HCT116 (cell line): ENCODE data around the gene GPN2. TPM values are rescaled to one million over a fixed set of nuclear protein-coding genes. Genes with fewer than 3 reads are reported as not detected.

Experiments
- ATAC-seq: fragments of 200-7000 bp; cut with Tn5 transposase; 2 replicates; pipeline ENCODE4 v1.9.1; 2020; ENCODE audit warnings: mild to moderate bottlenecking, moderate library complexity
- BruUV-seq: library from RNA; stranded (reverse); fragments of 400-500 nt; replicated peaks from 2 replicates; lab custom pipeline; 2021; lab: Mats Ljungman, UMichigan
- CTCF ChIA-PET: fragments of 300-600 bp; sonication (Branson Sonifier 250); formaldehyde crosslinking; loops from one replicate; lab custom pipeline; 2021; ENCODE audit warnings: antibody characterized with exemption; lab: Charles Lee
- POLR2A ChIA-PET: fragments of 300-600, 350-600 bp; sonication (Branson Sonifier 250); formaldehyde crosslinking; loops from one replicate; lab custom pipeline; 2021; ENCODE audit warnings: antibody characterized with exemption; lab: Charles Lee
- RAD21 ChIA-PET, 2 experiments: fragments of 300-600 bp; sonication (Branson Sonifier 250); formaldehyde crosslinking; loops; one replicate each; lab custom pipeline; 2023; ENCODE audit warnings: low total read pairs in 2 of 2; ENCODE audit not compliant: uncharacterized antibody in 2 of 2, unreplicated experiment in 2 of 2, low non-redundant PET in 1 of 2; lab: Charles Lee
- DNase-seq: peaks from one replicate; pipeline ENCODE4 v3.0.0-alpha.2; 2010; ENCODE audit warnings: low read depth, low spot score
- H2AFZ ChIP-seq: fragments of 200-600 bp; shearing (Covaris generic), sonication (generic); 2 replicates; pipeline ENCODE4 v1.6.1; 2017; ENCODE audit warnings: low read depth, mixed run types, mixed read lengths, antibody characterized with exemption, low read length; ENCODE audit not compliant: poor library complexity, severe bottlenecking
- H3K27ac ChIP-seq: 2 replicates; pipeline ENCODE4 v1.5.1; 2012; ENCODE audit warnings: low read depth, low read length
- H3K27me3 ChIP-seq: fragments of 200-600 bp; sonication (generic); 2 replicates; pipeline ENCODE4 v1.6.1; 2016; ENCODE audit warnings: mixed run types, low read length, mixed read lengths; ENCODE audit not compliant: insufficient read depth
- H3K36me3 ChIP-seq, 2 experiments: fragments of 200-500 bp in 1 of 2; fragments of 200-600 bp in 1 of 2; sonication (Bioruptor generic) in 1 of 2; sonication (generic) in 1 of 2; 2 replicates each; pipeline versions ENCODE4 v1.5.1 to v1.6.1; 2014 to 2016; ENCODE audit warnings: low read length in 2 of 2, inconsistent platforms in 1 of 2, mixed read lengths in 1 of 2, mixed run types in 1 of 2; ENCODE audit not compliant: insufficient read depth in 2 of 2, control insufficient read depth in 1 of 2
- H3K4me1 ChIP-seq, 2 experiments: fragments of 200-600 bp in 1 of 2; sonication (generic) in 1 of 2; 2 replicates each; pipeline versions ENCODE4 v1.5.1 to v1.6.1; 2012 to 2017; ENCODE audit warnings: low read length in 2 of 2, inconsistent platforms in 1 of 2, mild to moderate bottlenecking in 1 of 2, mixed read lengths in 1 of 2, mixed run types in 1 of 2, moderate library complexity in 1 of 2; ENCODE audit not compliant: insufficient read depth in 2 of 2, control insufficient read depth in 1 of 2
- H3K4me2 ChIP-seq: fragments of 200-600 bp; sonication (generic); 2 replicates; pipeline ENCODE4 v1.6.1; 2017; ENCODE audit warnings: mixed run types, low read length, mixed read lengths
- H3K4me3 ChIP-seq, 2 experiments: fragments of 200-600 bp in 1 of 2; sonication (generic) in 1 of 2; replicated peaks in 1 of 2; 2 replicates each; pipeline ENCODE4 v1.5.1; 2011 to 2016; ENCODE audit warnings: low read length in 2 of 2, control low read depth in 1 of 2, low read depth in 1 of 2, mild to moderate bottlenecking in 1 of 2, mixed read lengths in 1 of 2, mixed run types in 1 of 2
- H3K79me2 ChIP-seq: fragments of 200-600 bp; sonication (generic); 2 replicates; pipeline ENCODE4 v1.6.1; 2017; ENCODE audit warnings: mild to moderate bottlenecking, mixed run types, low read length, moderate library complexity, mixed read lengths; ENCODE audit not compliant: insufficient read depth
- H3K9ac ChIP-seq: fragments of 200-600 bp; sonication (generic); 2 replicates; pipeline ENCODE4 v1.6.1; 2016; ENCODE audit warnings: low read length, mixed read lengths
- H3K9me2 ChIP-seq: fragments of 200-600 bp; sonication (generic), shearing (Covaris generic); 2 replicates; pipeline ENCODE4 v1.6.1; 2017; ENCODE audit warnings: mixed run types, mild to moderate bottlenecking, moderate library complexity; ENCODE audit not compliant: insufficient read depth
- H3K9me3 ChIP-seq, 2 experiments: fragments of 200-500 bp in 1 of 2; fragments of 200-600 bp in 1 of 2; sonication (Bioruptor generic) in 1 of 2; sonication (generic) in 1 of 2; 2 replicates each; pipeline ENCODE4 v1.6.1; 2014 to 2017; ENCODE audit warnings: low read length in 2 of 2, mixed read lengths in 2 of 2, inconsistent platforms in 1 of 2, low read depth in 1 of 2, mild to moderate bottlenecking in 1 of 2, mixed run types in 1 of 2, moderate library complexity in 1 of 2; ENCODE audit not compliant: control insufficient read depth in 1 of 2, insufficient read depth in 1 of 2
- H4K20me1 ChIP-seq: fragments of 200-600 bp; sonication (generic), shearing (Covaris generic); 2 replicates; pipeline ENCODE4 v1.6.1; 2017; ENCODE audit warnings: mixed run types, mild to moderate bottlenecking, moderate library complexity; ENCODE audit not compliant: insufficient read depth
- ATF3 ChIP-seq: IDR thresholded peaks from 2 replicates; pipeline ENCODE4 v1.6.1; 2012
- CEBPB ChIP-seq: IDR thresholded peaks from 2 replicates; pipeline ENCODE4 v1.6.1; 2012; ENCODE audit warnings: low read depth
- CTCF ChIP-seq, 3 experiments: fragments of 200-600 bp in 1 of 3; sonication (generic) in 1 of 3; IDR thresholded peaks in 2 of 3; conservative IDR thresholded peaks in 1 of 3; 2 replicates each; pipeline ENCODE4 v1.5.1; 2012 to 2017; ENCODE audit warnings: low read depth in 2 of 3, low read length in 2 of 3, antibody characterized with exemption in 1 of 3, borderline replicate concordance in 1 of 3, control low read depth in 1 of 3, mild to moderate bottlenecking in 1 of 3, mixed read lengths in 1 of 3, mixed run types in 1 of 3, moderate library complexity in 1 of 3; ENCODE audit not compliant: insufficient read depth in 1 of 3
- EGR1 ChIP-seq: IDR thresholded peaks from 2 replicates; pipeline ENCODE4 v1.6.1; 2012; ENCODE audit warnings: low read depth
- EZH2phosphoT487 ChIP-seq: fragments of 200-600 bp; IDR thresholded peaks from 2 replicates; pipeline ENCODE4 v1.6.1; 2018; ENCODE audit warnings: antibody characterized with exemption, borderline replicate concordance
- FOSL1 ChIP-seq: IDR thresholded peaks from 2 replicates; pipeline ENCODE4 v1.6.1; 2012; ENCODE audit warnings: low read depth
- MAX ChIP-seq: IDR thresholded peaks from 2 replicates; pipeline ENCODE4 v1.6.1; 2012
- POLR2AphosphoS5 ChIP-seq: IDR thresholded peaks from 2 replicates; pipeline ENCODE4 v1.6.1; 2011; ENCODE audit warnings: mild to moderate bottlenecking, low read depth, low read length, moderate library complexity
- RAD21 ChIP-seq: IDR thresholded peaks from 2 replicates; pipeline ENCODE4 v1.6.1; 2012; ENCODE audit warnings: low read depth, mild to moderate bottlenecking
- SP1 ChIP-seq: IDR thresholded peaks from 2 replicates; pipeline ENCODE4 v1.6.1; 2012; ENCODE audit warnings: low read depth
- SRF ChIP-seq: IDR thresholded peaks from 2 replicates; pipeline ENCODE4 v1.6.1; 2012; ENCODE audit warnings: low read depth
- TCF7L2 ChIP-seq: IDR thresholded peaks from 2 replicates; pipeline ENCODE4 v1.7.0; 2011; ENCODE audit warnings: borderline replicate concordance, inconsistent platforms; ENCODE audit not compliant: insufficient read depth, insufficient read length; ENCODE audit errors: extremely low read depth
- YY1 ChIP-seq: IDR thresholded peaks from 2 replicates; pipeline ENCODE4 v1.6.1; 2011; ENCODE audit warnings: low read length, low read depth, moderate library complexity, mild to moderate bottlenecking; ENCODE audit not compliant: insufficient replicate concordance; ENCODE audit errors: extremely low read depth
- ZBTB33 ChIP-seq: IDR thresholded peaks from 2 replicates; pipeline ENCODE4 v1.6.1; 2011; ENCODE audit warnings: mild to moderate bottlenecking, low read length, moderate library complexity; ENCODE audit not compliant: insufficient replicate concordance; ENCODE audit errors: extremely low read depth
- ZFX ChIP-seq: fragments of 450-650 bp; IDR thresholded peaks from 2 replicates; pipeline ENCODE4 v1.6.1; 2017
- intact Hi-C: fragments of 100-400 bp; cut with micrococcal nuclease; formaldehyde crosslinking; loops from 2 replicates; pipeline ENCODE4 v1.10.0; 2022
- total RNA-seq: library from RNA; stranded (reverse); gene quantifications from one replicate; pipeline ENCODE4 v1.2.1, GENCODE V29; 2021; ENCODE audit not compliant: unreplicated experiment

The GPN2 gene
- total RNA-seq, 1 experiment from 2014 or later, result 37.2 TPM

GRCh38 chr1:26936823-26937222 lies 46.7 kb upstream of the GPN2 start (continued):
- TF ChIP-seq EZH2phosphoT487, result no peak
- no peak for TF ChIP-seq SP1
- TF ChIP-seq SRF, result no peak
- no peak for TF ChIP-seq ZBTB33
- TF ChIP-seq POLR2AphosphoS5, result no peak

GRCh38 chr1:26932531-26932930 lies 42.4 kb upstream of the GPN2 start:
- intact Hi-C loops, result no loop called here
- Histone ChIP-seq H3K79me2 (peaks cover 94% of the 10 kb centered on the region), H4K20me1 (peaks cover 16% of the 10 kb centered on the region; the same call in 1 of the 2 replicates), H2AFZ (no peak overlapping the region), H3K9ac (no peak overlapping the region), H3K4me2 (no peak overlapping the region), H3K36me3 (peaks cover 35 to 51% of the 10 kb centered on the region in 2 experiments), H3K4me1 (no peaks in the 10 kb centered on the region), H3K9me3 (no peaks in the 10 kb centered on the region), H3K9me2 (no peaks in the 10 kb centered on the region), H3K27ac (no peak overlapping the region), H3K4me3 (no peak overlapping the region), H3K27me3 (no peaks in the 10 kb centered on the region)
- CTCF ChIA-PET, result no interaction called here
- POLR2A ChIA-PET, result no interaction called here
- no TSS peak for BruUV-seq
- RAD21 ChIA-PET, result no interaction called here
- DNase-seq, result no peak
- ATAC-seq, result no peak
- TF ChIP-seq TCF7L2 (no peak), ZBTB33 (no peak), ATF3 (no peak), ZFX (no peak), CEBPB (no peak), POLR2AphosphoS5 (no peak), SP1 (no peak), MAX (no peak), RAD21 (no peak), EGR1 (no peak), YY1 (no peak), FOSL1 (no peak), CTCF (IDR thresholded peaks at IDR 0.05 in 2 of 3, conservative IDR thresholded peaks at IDR 0.05 in 1 of 3; ENCODE audit: borderline replicate concordance in 1 of 3, insufficient read depth in 1 of 3, low read depth in 2 of 3, low read length in 2 of 3) (no peak)
